Measurements from ENCODE around the gene ANO5.
"Not testable (repeated sequence)": the region's sequence is repeated elsewhere in the genome, so short reads cannot be mapped to it uniquely, and the experiment has no call there.

The ANO5 gene

GRCh38 chr11:22203281-22203680 is 10.4 kb downstream of the ANO5 start:
- no peak for DNase-seq

GRCh38 chr11:22207162-22207561 is 14.3 kb downstream of the ANO5 start:
- DNase-seq: no peak

GRCh38 chr11:22208151-22208858 is 15.4 kb downstream of the ANO5 start:
- no peak for DNase-seq

GRCh38 chr11:22216940-22217339 is 24.1 kb downstream of the ANO5 start:
- no peak for DNase-seq

- DNase-seq: no peak
Observed at GRCh38 chr11:22221143-22221542, 28.3 kb downstream of the ANO5 start.

GRCh38 chr11:22225190-22225589 is 32.3 kb downstream of the ANO5 start:
- DNase-seq: no peak

- DNase-seq: no peak
Observed at GRCh38 chr11:22234743-22235142, 41.9 kb downstream of the ANO5 start.

- DNase-seq: peak; percentile 32 to 71 (median 58)
Observed at GRCh38 chr11:22244986-22245592, 52.2 kb downstream of the ANO5 start.

- DNase-seq: no peak
Observed at GRCh38 chr11:22246992-22247391, 54.1 kb downstream of the ANO5 start.

GRCh38 chr11:22249871-22250270 is 57.0 kb downstream of the ANO5 start:
- no peak for DNase-seq

- no peak for DNase-seq
Observed at GRCh38 chr11:22256876-22257275, 64.0 kb downstream of the ANO5 start.

- no peak for DNase-seq
Observed at GRCh38 chr11:22263613-22264012, 70.7 kb downstream of the ANO5 start.

- not testable (repeated sequence) for DNase-seq
Observed at GRCh38 chr11:22268983-22269624, 76.2 kb downstream of the ANO5 start.

- no peak for DNase-seq
Observed at GRCh38 chr11:22273781-22274180, 80.9 kb downstream of the ANO5 start.

- DNase-seq: peak in 3 of 4 experiments; percentile 2 to 43 (median 27)
Observed at GRCh38 chr11:22275600-22275999, 82.7 kb downstream of the ANO5 start.

GRCh38 chr11:22276535-22276934 is 83.7 kb downstream of the ANO5 start:
- no peak for DNase-seq

- not testable (repeated sequence) for DNase-seq
Observed at GRCh38 chr11:22284991-22285390, 92.1 kb downstream of the ANO5 start.

- DNase-seq: no peak
Observed at GRCh38 chr11:22302368-22302767, 109.5 kb downstream of the ANO5 start.

- peak in 3 of 4 experiments; percentile 37 to 73 (median 65) for DNase-seq
Observed at GRCh38 chr11:22304337-22304961, 111.6 kb downstream of the ANO5 start.

- DNase-seq: no peak
Observed at GRCh38 chr11:22317656-22318055, 124.8 kb downstream of the ANO5 start.

GRCh38 chr11:22331771-22332170 is 138.9 kb downstream of the ANO5 start:
- no peak for DNase-seq
